HepG2 (cell line): ENCODE measurements around the gene DCUN1D3. TPM values are rescaled to one million over a fixed set of nuclear protein-coding genes. Genes with fewer than 3 reads are reported as not detected.

Experiments
- ZNF142 ChIP-seq: sonication (generic); formaldehyde crosslinking; IDR thresholded peaks from 2 replicates; pipeline ENCODE4 v1.4.0; 2020; ENCODE audit warnings: missing genetic modification reagents
- ZNF407 ChIP-seq: sonication (generic); formaldehyde crosslinking; IDR thresholded peaks from one replicate; pipeline ENCODE4 v1.5.1; 2020; ENCODE audit warnings: mild to moderate bottlenecking, missing genetic modification reagents; ENCODE audit errors: not compliant biosample characterization
- ZNF792 ChIP-seq: IDR thresholded peaks from 2 replicates; pipeline ENCODE4 v1.6.1; 2016
- polyA plus RNA-seq, 8 experiments: library from polyadenylated mRNA; depleted of rRNA in 3 of 8; stranded (reverse) in 7 of 8; unstranded in 1 of 8; fragments of >200 nt; fragmentation: Illumina TruSeq in 4 of 8; extraction: Trizol in 4 of 8; gene quantifications; 2 replicates each; pipeline versions ENCODE4 v1.2.1 to v1.2.3, GENCODE V29; 2011 to 2016; ENCODE audit warnings: low read depth in 4 of 8, missing spikeins in 1 of 8, mixed read lengths in 1 of 8; ENCODE audit not compliant: insufficient read depth in 1 of 8
- total RNA-seq, 5 experiments: library from RNA; depleted of rRNA; stranded (reverse); fragments of >200 nt; fragmentation: Illumina TruSeq; extraction: Trizol; gene quantifications; 2 replicates each; pipeline ENCODE4 v1.2.3, GENCODE V29; 2016; ENCODE audit warnings: low read depth in 1 of 5

The DCUN1D3 gene
- total and polyA plus RNA-seq, 2 of the 13 experiments (the other 11 are each of a cell fraction or from before 2014, with no cell fraction given): 5.0 to 19.3 TPM

- no peak for TF ChIP-seq ZNF142
- no peak for TF ChIP-seq ZNF407 (CRISPR knock-in tag)
- TF ChIP-seq ZNF792: no peak
Measured at GRCh38 chr16:20847550-20847949, 52.6 kb downstream of the DCUN1D3 start (continued).
